ENCODE measurements around the gene CLPTM1L.
"Not testable (repeated sequence)": the region's sequence is repeated elsewhere in the genome, so short reads cannot be mapped to it uniquely, and the experiment has no call there.

Gene CLPTM1L

GRCh38 chr5:1380011-1380817 is 35.3 kb upstream of the CLPTM1L start:
- DNase-seq: peak in 1 of 2 donors; percentile 17

GRCh38 chr5:1378866-1379659 is 34.2 kb upstream of the CLPTM1L start:
- DNase-seq: no peak

- no peak for DNase-seq
Observed at GRCh38 chr5:1378096-1378495, 33.2 kb upstream of the CLPTM1L start.

- no peak for DNase-seq
Observed at GRCh38 chr5:1376981-1377380, 32.1 kb upstream of the CLPTM1L start.

GRCh38 chr5:1375871-1376810 is 31.2 kb upstream of the CLPTM1L start:
- no peak for DNase-seq

GRCh38 chr5:1374679-1375055 is 29.8 kb upstream of the CLPTM1L start:
- no peak for DNase-seq

GRCh38 chr5:1374030-1374678 is 29.3 kb upstream of the CLPTM1L start:
- no peak for DNase-seq

DNA sequence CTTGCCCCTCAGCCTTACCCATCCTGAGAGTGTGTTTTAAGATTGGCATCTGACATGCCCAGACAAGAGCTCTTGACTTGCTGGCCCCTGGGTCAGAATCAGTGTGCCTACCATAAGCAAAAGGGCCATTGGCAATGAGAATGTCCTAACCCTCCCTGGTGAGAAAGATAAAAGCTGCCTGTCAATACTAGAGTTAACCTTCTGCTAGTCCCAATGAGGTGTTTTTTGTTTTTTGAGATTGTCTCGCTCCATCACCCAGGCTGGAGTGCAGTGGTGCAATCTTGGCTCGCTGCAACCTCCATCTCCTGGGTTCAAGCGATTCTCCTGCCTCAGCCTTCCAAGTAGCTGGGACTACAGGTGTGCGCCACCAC is 27.1 kb upstream of the CLPTM1L start:
- not testable (repeated sequence) for DNase-seq

DNA sequence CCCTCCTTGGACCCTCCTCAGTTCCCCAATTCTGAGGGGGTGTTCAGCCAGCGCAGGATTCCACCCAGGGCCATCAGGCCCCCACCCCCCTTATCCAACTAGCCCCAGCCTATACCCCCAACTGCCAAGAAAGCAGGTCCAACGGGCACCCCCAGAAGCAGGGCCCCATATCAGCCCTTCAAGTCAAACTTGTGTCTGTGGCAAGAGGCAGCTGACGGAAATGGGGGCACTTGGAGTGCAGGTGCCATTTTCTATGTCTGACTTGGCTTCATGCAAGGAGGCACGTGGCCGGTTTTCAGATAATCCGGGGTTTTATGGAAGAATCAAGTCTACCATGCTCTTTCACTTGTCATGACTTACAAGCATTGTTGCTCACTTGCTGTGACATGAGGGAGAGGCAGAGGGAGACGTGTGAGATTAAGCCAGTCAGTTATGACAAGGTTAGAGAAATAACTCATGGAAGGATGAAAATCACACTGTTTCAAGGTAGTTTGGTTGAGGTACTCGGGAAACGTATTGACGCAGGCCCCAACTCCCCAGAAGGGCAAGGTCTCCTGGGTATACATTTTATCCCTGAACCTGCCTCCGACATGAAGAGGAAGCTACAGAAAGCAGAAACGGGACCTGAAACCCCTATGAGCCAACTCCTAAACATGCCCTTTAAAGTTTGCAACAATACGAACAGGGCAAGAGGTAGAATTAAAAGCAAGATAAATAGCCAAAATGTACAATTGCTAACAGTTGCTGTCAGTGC is 26.5 kb upstream of the CLPTM1L start:
- DNase-seq: no peak

GRCh38 chr5:1370006-1370405 is 25.1 kb upstream of the CLPTM1L start:
- no peak for DNase-seq

- no peak for DNase-seq
Observed at GRCh38 chr5:1368756-1369155, 23.9 kb upstream of the CLPTM1L start.

- DNase-seq: no peak
Observed at GRCh38 chr5:1368236-1368635, 23.3 kb upstream of the CLPTM1L start.

DNA sequence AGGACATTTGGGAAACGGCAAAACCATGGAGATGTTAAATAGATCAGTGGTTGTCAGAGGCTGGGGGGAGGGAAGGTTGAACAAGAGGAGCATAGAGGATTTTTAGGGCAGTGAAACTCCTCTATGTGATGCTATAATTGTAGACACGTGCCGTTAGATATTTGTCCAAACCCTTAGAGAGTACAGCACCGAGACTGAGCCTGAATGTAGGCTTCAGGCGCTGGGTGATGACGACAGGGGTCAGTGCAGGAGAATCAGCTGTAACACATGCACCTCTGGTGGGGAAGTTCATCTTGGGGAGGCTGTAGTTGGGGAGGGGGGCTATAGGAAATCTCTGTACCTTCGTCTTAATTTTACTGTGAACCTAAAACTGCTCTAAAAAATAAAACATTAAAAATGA is 22.2 kb upstream of the CLPTM1L start:
- no peak for DNase-seq

DNA sequence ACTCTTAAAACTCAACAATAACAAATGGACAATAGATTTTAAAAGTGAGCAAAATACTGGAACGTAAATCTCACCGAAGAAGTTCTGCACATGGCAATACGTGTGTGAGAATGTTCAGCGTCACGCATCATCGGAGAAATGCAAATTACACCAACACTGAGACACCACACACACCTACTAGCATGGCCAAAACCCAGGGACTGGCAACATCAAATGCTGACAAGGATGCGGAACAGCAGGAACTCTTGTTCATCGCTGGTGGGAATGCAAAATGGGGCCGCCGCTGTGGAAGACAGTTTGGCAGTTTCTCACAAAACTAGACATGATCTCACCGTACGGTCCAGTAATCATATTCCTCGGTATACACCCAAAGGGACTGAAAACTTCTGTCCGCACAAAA is 21.6 kb upstream of the CLPTM1L start:
- no peak for DNase-seq

DNA sequence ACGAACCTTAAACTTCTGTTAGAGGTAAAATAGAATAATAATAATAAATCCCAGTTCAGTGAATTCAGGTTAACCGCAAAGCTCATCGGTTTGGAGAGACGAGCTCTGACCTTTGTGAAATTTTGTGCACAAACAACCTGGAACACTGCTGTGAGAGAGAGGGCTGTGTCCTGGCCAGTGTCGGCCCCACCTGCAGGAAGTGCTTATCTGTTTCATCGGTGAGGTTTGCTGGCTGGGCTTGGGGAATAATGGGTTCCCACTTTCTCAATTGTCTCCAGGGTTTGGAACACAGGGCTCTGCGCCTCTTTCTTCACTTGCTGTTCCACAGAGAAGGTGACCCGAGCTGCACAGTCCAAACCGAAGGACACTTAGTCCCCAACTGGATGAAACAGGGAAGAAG is 19.3 kb upstream of the CLPTM1L start:
- no peak for DNase-seq

GRCh38 chr5:1363581-1363980 is 18.7 kb upstream of the CLPTM1L start:
- DNase-seq: no peak

DNA sequence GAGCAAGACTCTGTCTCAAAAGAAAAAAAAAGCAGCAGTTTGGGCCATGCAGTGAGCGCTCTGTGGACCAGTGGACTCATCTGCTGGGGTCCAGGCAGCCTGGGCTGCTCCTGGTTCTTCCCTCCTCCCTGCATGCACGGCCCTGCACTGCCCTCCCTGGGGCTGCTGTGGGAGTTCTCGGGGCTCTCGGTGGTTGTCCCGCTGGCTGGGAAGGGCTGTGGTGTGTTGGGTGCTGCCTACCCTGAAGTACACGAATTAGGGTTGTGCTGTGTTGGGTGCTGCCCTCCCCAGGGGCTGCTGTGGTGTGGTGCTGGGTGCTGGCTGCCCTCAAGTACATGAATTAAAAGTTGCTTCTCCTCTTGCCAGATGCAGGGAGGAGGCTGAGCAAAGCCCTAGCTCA is 18.3 kb upstream of the CLPTM1L start:
- DNase-seq: no peak

GRCh38 chr5:1362242-1363015 is 17.5 kb upstream of the CLPTM1L start:
- DNase-seq: no peak

GRCh38 chr5:1360861-1361260 is 16.0 kb upstream of the CLPTM1L start:
- DNase-seq: no peak

- DNase-seq: not testable (repeated sequence)
Observed at GRCh38 chr5:1360367-1360766, 15.5 kb upstream of the CLPTM1L start.

DNA sequence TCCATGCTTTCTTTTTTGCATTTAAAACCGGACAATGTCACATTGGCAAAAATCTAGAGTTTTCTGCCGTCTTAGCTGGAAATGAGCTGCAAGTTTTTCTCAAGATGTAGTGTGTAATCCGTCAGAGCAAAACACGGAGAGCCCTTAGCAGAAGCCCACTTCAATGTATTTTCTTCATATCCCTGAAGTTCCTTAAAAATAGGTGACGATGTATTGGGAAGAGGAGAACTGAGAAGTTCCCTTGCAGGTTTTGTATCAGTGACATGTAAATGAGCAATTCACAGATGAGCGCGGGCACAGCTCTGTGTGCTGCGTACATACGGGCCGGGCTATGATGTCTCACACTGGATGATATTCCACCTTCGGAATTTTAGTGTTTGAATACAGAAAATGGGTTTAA is 14.8 kb upstream of the CLPTM1L start:
- DNase-seq: no peak
